Esophagus squamous epithelium (tissue), 5 donors: ENCODE data around the gene UTS2. TPM values are rescaled to one million over a fixed set of nuclear protein-coding genes. Genes with fewer than 3 reads are reported as not detected.
A peak's percentile ranks its signal among the peaks of the same experiment; 100 is the strongest.

ENCODE experiments used
- DNase-seq: peaks from one replicate; lab custom pipeline; 2025; lab: John Stamatoyannopoulos, UW
- H3K27ac ChIP-seq, 4 donors: fragments of 200-600 bp; sonication (generic); one replicate each; pipeline ENCODE4 v1.5.1; 2016 to 2019; ENCODE audit warnings: mild to moderate bottlenecking in 1 of 4
- H3K27me3 ChIP-seq, 4 donors: fragments of 200-600 bp; sonication (generic); 1 replicate in 3 of 4; 2 replicates in 1 of 4; pipeline versions ENCODE4 v1.5.1 to v1.6.0; 2017 to 2021; ENCODE audit warnings: antibody characterized with exemption in 1 of 4
- H3K36me3 ChIP-seq, 3 donors: fragments of 200-600 bp; sonication (generic); one replicate each; pipeline ENCODE4 v1.5.1; 2016 to 2019
- H3K4me1 ChIP-seq, 3 donors: fragments of 200-600 bp; sonication (generic); one replicate each; pipeline ENCODE4 v1.5.1; 2017 to 2019
- H3K4me3 ChIP-seq, 4 donors: fragments of 200-600 bp; sonication (generic); 1 replicate in 3 of 4; 2 replicates in 1 of 4; pipeline ENCODE4 v1.5.1; 2016 to 2019; ENCODE audit warnings: mild to moderate bottlenecking in 2 of 4, moderate library complexity in 1 of 4
- H3K9me3 ChIP-seq, 3 donors: fragments of 200-600 bp; sonication (generic); one replicate each; pipeline ENCODE4 v1.5.1; 2016 to 2019
- CTCF ChIP-seq, 6 experiments: fragments of 450-650 bp in 4 of 6; fragments of 200-600 bp in 2 of 6; sonication (generic) in 2 of 6; IDR thresholded peaks; one replicate each; pipeline ENCODE4 v1.5.1; 2016 to 2019; ENCODE audit warnings: antibody characterized with exemption in 6 of 6, mild to moderate bottlenecking in 4 of 6, moderate library complexity in 4 of 6
- POLR2A ChIP-seq, 4 donors: fragments of 450-650 bp; IDR thresholded peaks; one replicate each; pipeline ENCODE4 v1.6.1; 2017; ENCODE audit warnings: antibody characterized with exemption in 4 of 4, mild to moderate bottlenecking in 4 of 4, moderate library complexity in 3 of 4
- WGBS, 2 donors: methylation state at CpG; one replicate each; pipeline ENCODE4 v1.1.5; 2018; 5-methylcytosine and 5-hydroxymethylcytosine counted together
- intact Hi-C: fragments of 100-400 bp; cut with DNase I; formaldehyde crosslinking; loops from one replicate; pipeline ENCODE4 v1.15.0; 2022
- total RNA-seq, 4 donors: library from RNA; depleted of rRNA; stranded (reverse); fragments of >200 nt; gene quantifications; one replicate each; pipeline ENCODE4 v1.1.0, GENCODE V29; 2016
- donor health status: DM: yes; HTN: yes; CAD: no.

UTS2 gene
- total RNA-seq, 4 donors from 2014 or later = not detected

- Histone ChIP-seq H3K4me3 (peak overlapping the region in 2 of 4 donors; percentile 6 to 11), H3K27me3 (peaks cover 0 to 49% (median 0%) of the 10 kb centered on the region in 4 donors), H3K4me1 (peaks cover 0 to 10% (median 6%) of the 10 kb centered on the region in 3 donors), H3K36me3 (no peaks in the 10 kb centered on the region), H3K9me3 (no peaks in the 10 kb centered on the region), H3K27ac (no peak overlapping the region)
- DNase-seq = no peak
- intact Hi-C loops = no loop called here
- 19 to 30% methylated on average over 10 to 17 of the region's 27 CpGs for WGBS, 2 donors
- no peak for TF ChIP-seq POLR2A (IDR thresholded peaks at IDR 0.05)
- TF ChIP-seq CTCF (IDR thresholded peaks at IDR 0.05) = no peak
Observed at GRCh38 chr1:7885513-7886404, 32.9 kb upstream of the UTS2 start.

- Histone ChIP-seq H3K4me3 (no peak overlapping the region), H3K4me1 (peaks cover 0 to 10% (median 6%) of the 10 kb centered on the region in 3 donors), H3K9me3 (no peaks in the 10 kb centered on the region), H3K36me3 (no peaks in the 10 kb centered on the region), H3K27me3 (peaks cover 0 to 43% (median 0%) of the 10 kb centered on the region in 4 donors), H3K27ac (no peak overlapping the region)
- 92 to 95% methylated on average over 1 of the region's 1 CpG for WGBS, 2 donors
- DNase-seq = no peak
- TF ChIP-seq POLR2A (IDR thresholded peaks at IDR 0.05) = no peak
- intact Hi-C loops = no loop called here
Observed at GRCh38 chr1:7884757-7885156, 31.9 kb upstream of the UTS2 start.

- 78 to 82% methylated on average over 3 of the region's 3 CpGs for WGBS, 2 donors
- no peak for DNase-seq
- Histone ChIP-seq H3K36me3 (no peaks in the 10 kb centered on the region), H3K4me1 (no peaks in the 10 kb centered on the region), H3K27ac (no peak overlapping the region), H3K9me3 (no peaks in the 10 kb centered on the region), H3K4me3 (no peak overlapping the region), H3K27me3 (peaks cover 0 to 2% (median 0%) of the 10 kb centered on the region in 4 donors)
- no peak for TF ChIP-seq CTCF (IDR thresholded peaks at IDR 0.05)
- TF ChIP-seq POLR2A (IDR thresholded peaks at IDR 0.05) = no peak
- intact Hi-C loops = no loop called here
Observed at GRCh38 chr1:7879228-7879627, 26.4 kb upstream of the UTS2 start.

- intact Hi-C loops = no loop called here
Observed at GRCh38 chr1:7878027-7878426, 25.2 kb upstream of the UTS2 start.

More at GRCh38 chr1:7878027-7878426, 25.2 kb upstream of the UTS2 start:
- WGBS, 2 donors = 36 to 61% methylated on average over 1 of the region's 1 CpG
- no peak for DNase-seq
- Histone ChIP-seq H3K4me1 (no peaks in the 10 kb centered on the region), H3K9me3 (no peaks in the 10 kb centered on the region), H3K27ac (no peak overlapping the region), H3K36me3 (no peaks in the 10 kb centered on the region), H3K27me3 (peaks cover 0 to 6% (median 0%) of the 10 kb centered on the region in 4 donors), H3K4me3 (no peak overlapping the region)
- TF ChIP-seq CTCF (IDR thresholded peaks at IDR 0.05) (no peak), POLR2A (IDR thresholded peaks at IDR 0.05) (no peak)
